ENCODE data around the gene AKT3. TPM values are rescaled to one million over a fixed set of nuclear protein-coding genes. Genes with fewer than 3 reads are reported as not detected.

The AKT3 gene
- total and polyA plus RNA-seq, 8 donors, result 4.2 to 24.1 (median 11.6) TPM

- DNase-seq, result no peak
- 60 to 66% methylated on average over 2 of the region's 2 CpGs for WGBS, 2 donors
- intact Hi-C loops (cut with DNase I), result no loop called here
- no peaks in the 10 kb centered on the region for H3K27me3 ChIP-seq
- H3K36me3 ChIP-seq, result no peaks in the 10 kb centered on the region
- TF ChIP-seq CTCF (IDR thresholded peaks at IDR 0.05), result no peak
- no peak overlapping the region for H3K27ac ChIP-seq
- no peak overlapping the region for H3K4me3 ChIP-seq
- H3K4me1 ChIP-seq, result no peaks in the 10 kb centered on the region
- FAIRE-seq, result no peak
- no peak for ATAC-seq
- H3K9me3 ChIP-seq, result no peaks in the 10 kb centered on the region
Observed at GRCh38 chr1:243553090-243553489, 297.0 kb downstream of the AKT3 start.

- WGBS, 2 donors, result 89 to 92% methylated on average over 6 of the region's 6 CpGs
- intact Hi-C loops (cut with DNase I), result no loop called here
- no peak for FAIRE-seq
Observed at GRCh38 chr1:243550276-243550675, 299.8 kb downstream of the AKT3 start.

GRCh38 chr1:243549791-243550190, 300.3 kb downstream of the AKT3 start:
- intact Hi-C loops (cut with DNase I), result no loop called here
- no peaks in the 10 kb centered on the region for H3K27me3 ChIP-seq
- H3K9me3 ChIP-seq, result no peaks in the 10 kb centered on the region
- H3K4me1 ChIP-seq, result no peaks in the 10 kb centered on the region
- no peak for FAIRE-seq
- no peak for DNase-seq
- no peak for ATAC-seq
- H3K36me3 ChIP-seq, result no peaks in the 10 kb centered on the region
- H3K4me3 ChIP-seq, result no peak overlapping the region
- H3K27ac ChIP-seq, result no peak overlapping the region
- TF ChIP-seq CTCF (IDR thresholded peaks at IDR 0.05), result no peak

More at GRCh38 chr1:243550276-243550675, 299.8 kb downstream of the AKT3 start:
- Histone ChIP-seq H3K4me3 (no peak overlapping the region), H3K27me3 (no peaks in the 10 kb centered on the region), H3K36me3 (no peaks in the 10 kb centered on the region), H3K4me1 (no peaks in the 10 kb centered on the region), H3K27ac (no peak overlapping the region), H3K9me3 (no peaks in the 10 kb centered on the region)
- no peak for DNase-seq
- TF ChIP-seq CTCF (IDR thresholded peaks at IDR 0.05), result no peak
- no peak for ATAC-seq

GRCh38 chr1:243549108-243549507, 300.9 kb downstream of the AKT3 start:
- DNase-seq (no peak), ATAC-seq (no peak), FAIRE-seq (no peak)
- Histone ChIP-seq H3K4me1 (no peaks in the 10 kb centered on the region), H3K27ac (no peak overlapping the region), H3K27me3 (no peaks in the 10 kb centered on the region), H3K4me3 (no peak overlapping the region), H3K36me3 (no peaks in the 10 kb centered on the region), H3K9me3 (no peaks in the 10 kb centered on the region)
- TF ChIP-seq CTCF (IDR thresholded peaks at IDR 0.05), result no peak
- intact Hi-C loops (cut with DNase I), result no loop called here

- no peaks in the 10 kb centered on the region for H3K4me1 ChIP-seq
- no peak for TF ChIP-seq CTCF (IDR thresholded peaks at IDR 0.05)
- no peak for ATAC-seq
- no peaks in the 10 kb centered on the region for H3K27me3 ChIP-seq
- no peaks in the 10 kb centered on the region for H3K36me3 ChIP-seq
- H3K9me3 ChIP-seq, result no peaks in the 10 kb centered on the region
- no peak overlapping the region for H3K4me3 ChIP-seq
- 94 to 98% methylated on average over 1 of the region's 1 CpG for WGBS, 2 donors
- no peak for DNase-seq
- intact Hi-C loops (cut with DNase I), result no loop called here
- H3K27ac ChIP-seq, result no peak overlapping the region
- no peak for FAIRE-seq
Observed at GRCh38 chr1:243548516-243548915, 301.5 kb downstream of the AKT3 start.

Data from pancreas (tissue), 10 donors.